GM19468 (cell line): ENCODE data around the gene DIS3L2.

Source experiments
- ATAC-seq: cut with Tn5 transposase; IDR thresholded peaks from one replicate; pipeline ENCODE4 v1.9.1; 2021; ENCODE audit warnings: mild to moderate bottlenecking, moderate library complexity, moderate number of reproducible peaks; ENCODE audit not compliant: unreplicated experiment; ENCODE audit errors: extremely low read depth

DIS3L2 gene

GRCh38 chr2:232282508-232283055 is 321.1 kb downstream of the DIS3L2 start:
- no peak for ATAC-seq

GRCh38 chr2:232286001-232286868 is 324.7 kb downstream of the DIS3L2 start:
- no peak for ATAC-seq

- no peak for ATAC-seq
These were observed 325.8 kb downstream of the DIS3L2 start for GRCh38 chr2:232287316-232287715.

GRCh38 chr2:232288489-232289030 is 327.0 kb downstream of the DIS3L2 start:
- no peak for ATAC-seq

GRCh38 chr2:232290668-232291067 is 329.2 kb downstream of the DIS3L2 start:
- ATAC-seq = no peak

GRCh38 chr2:232291343-232291742 is 329.8 kb downstream of the DIS3L2 start:
- no peak for ATAC-seq

GRCh38 chr2:232292395-232293154 is 331.1 kb downstream of the DIS3L2 start:
- no peak for ATAC-seq

GRCh38 chr2:232293191-232293590 is 331.7 kb downstream of the DIS3L2 start:
- ATAC-seq = no peak

GRCh38 chr2:232295971-232296370 is 334.5 kb downstream of the DIS3L2 start:
- no peak for ATAC-seq

- no peak for ATAC-seq
These were observed 335.4 kb downstream of the DIS3L2 start for GRCh38 chr2:232296776-232297525.

GRCh38 chr2:232299084-232299483 is 337.6 kb downstream of the DIS3L2 start:
- ATAC-seq = no peak

- no peak for ATAC-seq
These were observed 338.6 kb downstream of the DIS3L2 start for GRCh38 chr2:232299927-232300674.

- no peak for ATAC-seq
These were observed 339.4 kb downstream of the DIS3L2 start for GRCh38 chr2:232300894-232301387.

GRCh38 chr2:232304236-232304635 is 342.7 kb downstream of the DIS3L2 start:
- no peak for ATAC-seq

GRCh38 chr2:232306741-232307305 is 345.3 kb downstream of the DIS3L2 start:
- no peak for ATAC-seq

GRCh38 chr2:232307854-232308253 is 346.3 kb downstream of the DIS3L2 start:
- ATAC-seq = no peak

- no peak for ATAC-seq
These were observed 347.5 kb downstream of the DIS3L2 start for GRCh38 chr2:232308986-232309385.

GRCh38 chr2:232309592-232309991 is 348.1 kb downstream of the DIS3L2 start:
- no peak for ATAC-seq

GRCh38 chr2:232310121-232310520 is 348.6 kb downstream of the DIS3L2 start:
- no peak for ATAC-seq
